Esophagus squamous epithelium (tissue), 5 donors: ENCODE results near the gene HP. TPM values are rescaled to one million over a fixed set of nuclear protein-coding genes. Genes with fewer than 3 reads are reported as not detected.
A peak's percentile ranks its signal among the peaks of the same experiment; 100 is the strongest.

ENCODE experiments used
- DNase-seq: peaks from one replicate; lab custom pipeline; 2025; lab: John Stamatoyannopoulos, UW
- H3K27ac ChIP-seq, 4 donors: fragments of 200-600 bp; sonication (generic); one replicate each; pipeline ENCODE4 v1.5.1; 2016 to 2019; ENCODE audit warnings: mild to moderate bottlenecking in 1 of 4
- H3K27me3 ChIP-seq, 4 donors: fragments of 200-600 bp; sonication (generic); 1 replicate in 3 of 4; 2 replicates in 1 of 4; pipeline versions ENCODE4 v1.5.1 to v1.6.0; 2017 to 2021; ENCODE audit warnings: antibody characterized with exemption in 1 of 4
- H3K36me3 ChIP-seq, 3 donors: fragments of 200-600 bp; sonication (generic); one replicate each; pipeline ENCODE4 v1.5.1; 2016 to 2019
- H3K4me1 ChIP-seq, 3 donors: fragments of 200-600 bp; sonication (generic); one replicate each; pipeline ENCODE4 v1.5.1; 2017 to 2019
- H3K4me3 ChIP-seq, 4 donors: fragments of 200-600 bp; sonication (generic); 1 replicate in 3 of 4; 2 replicates in 1 of 4; pipeline ENCODE4 v1.5.1; 2016 to 2019; ENCODE audit warnings: mild to moderate bottlenecking in 2 of 4, moderate library complexity in 1 of 4
- H3K9me3 ChIP-seq, 3 donors: fragments of 200-600 bp; sonication (generic); one replicate each; pipeline ENCODE4 v1.5.1; 2016 to 2019
- CTCF ChIP-seq, 6 experiments: fragments of 450-650 bp in 4 of 6; fragments of 200-600 bp in 2 of 6; sonication (generic) in 2 of 6; IDR thresholded peaks; one replicate each; pipeline ENCODE4 v1.5.1; 2016 to 2019; ENCODE audit warnings: antibody characterized with exemption in 6 of 6, mild to moderate bottlenecking in 4 of 6, moderate library complexity in 4 of 6
- POLR2A ChIP-seq, 4 donors: fragments of 450-650 bp; IDR thresholded peaks; one replicate each; pipeline ENCODE4 v1.6.1; 2017; ENCODE audit warnings: antibody characterized with exemption in 4 of 4, mild to moderate bottlenecking in 4 of 4, moderate library complexity in 3 of 4
- WGBS, 2 donors: methylation state at CpG; one replicate each; pipeline ENCODE4 v1.1.5; 2018; 5-methylcytosine and 5-hydroxymethylcytosine counted together
- intact Hi-C: fragments of 100-400 bp; cut with DNase I; formaldehyde crosslinking; loops from one replicate; pipeline ENCODE4 v1.15.0; 2022
- total RNA-seq, 4 donors: library from RNA; depleted of rRNA; stranded (reverse); fragments of >200 nt; gene quantifications; one replicate each; pipeline ENCODE4 v1.1.0, GENCODE V29; 2016
- donor health status: DM: yes; HTN: yes; CAD: no.

Gene HP
- total RNA-seq, 4 donors from 2014 or later: 1.0 to 2.9 TPM; not detected in 2

DNA sequence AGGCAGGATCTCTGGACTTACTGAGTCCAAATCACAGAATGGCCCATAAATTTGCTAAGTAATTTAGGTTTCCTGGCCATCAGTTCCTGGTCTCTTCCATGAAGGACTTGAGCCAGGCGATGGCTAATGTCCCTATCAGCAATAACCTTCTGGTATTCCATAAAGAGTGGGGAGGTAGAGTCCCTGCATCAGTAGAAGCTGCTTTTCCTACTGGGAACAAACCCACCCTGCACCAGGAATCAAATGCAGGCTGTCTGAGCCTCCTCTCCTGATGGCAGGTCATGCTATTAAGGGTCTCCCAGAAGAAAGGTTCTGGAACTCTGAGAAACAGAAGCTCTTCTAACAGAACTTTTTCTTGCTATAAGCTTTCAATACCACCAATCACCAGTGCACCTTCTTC is 7.3 kb downstream of the HP start:
- no peaks in the 10 kb centered on the region for H3K36me3 ChIP-seq
- H3K27ac ChIP-seq: no peak overlapping the region
- intact Hi-C loops: no loop called here
- no peak for TF ChIP-seq POLR2A (IDR thresholded peaks at IDR 0.05)
- no peak for TF ChIP-seq CTCF (IDR thresholded peaks at IDR 0.05)
- no peaks in the 10 kb centered on the region for H3K27me3 ChIP-seq
- 100% methylated on average over 1 of the region's 1 CpG for WGBS, 2 donors
- no peaks in the 10 kb centered on the region for H3K9me3 ChIP-seq
- no peaks in the 10 kb centered on the region for H3K4me1 ChIP-seq
- DNase-seq: no peak
- no peak overlapping the region for H3K4me3 ChIP-seq

- TF ChIP-seq CTCF (IDR thresholded peaks at IDR 0.05) (no peak), POLR2A (IDR thresholded peaks at IDR 0.05) (no peak)
- intact Hi-C loops: no loop called here
- 87 to 89% methylated on average over 8 to 9 of the region's 10 CpGs for WGBS, 2 donors
Measured at GRCh38 chr16:72064361-72064894, 10.1 kb downstream of the HP start.

DNA sequence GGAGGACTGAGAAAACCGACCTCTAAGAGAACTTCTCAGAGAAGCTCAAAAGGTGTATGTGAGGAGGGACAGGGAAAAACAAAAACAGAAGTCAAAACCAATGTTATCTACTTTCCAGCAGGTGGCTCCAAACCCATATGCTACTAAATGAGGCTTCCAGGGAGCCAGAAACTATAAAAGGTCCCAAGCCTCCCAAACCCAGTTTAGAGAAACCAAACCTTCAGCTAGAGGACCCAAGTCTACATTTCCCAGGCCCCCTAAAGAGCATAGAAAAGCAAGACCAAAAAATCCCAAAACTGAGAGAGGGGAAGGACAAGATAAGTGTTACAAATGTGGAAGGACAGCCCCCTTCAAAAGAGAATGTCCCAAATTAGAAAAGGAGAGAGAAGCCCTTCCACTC is 12.4 kb downstream of the HP start:
- Histone ChIP-seq H3K9me3 (no peaks in the 10 kb centered on the region), H3K36me3 (no peaks in the 10 kb centered on the region), H3K4me3 (no peak overlapping the region), H3K4me1 (peaks cover 0 to 16% (median 10%) of the 10 kb centered on the region in 3 donors), H3K27ac (no peak overlapping the region), H3K27me3 (no peaks in the 10 kb centered on the region)
- 0 to 10% methylated on average over 1 of the region's 1 CpG for WGBS, 2 donors
- no peak for DNase-seq
- intact Hi-C loops: no loop called here
- peak in 5 of 6 experiments; percentile 30 to 57 (median 44) for TF ChIP-seq CTCF (IDR thresholded peaks at IDR 0.05)
- TF ChIP-seq POLR2A (IDR thresholded peaks at IDR 0.05): no peak

More at GRCh38 chr16:72064361-72064894, 10.1 kb downstream of the HP start:
- DNase-seq: no peak
- no peaks in the 10 kb centered on the region for H3K9me3 ChIP-seq
- no peak overlapping the region for H3K4me3 ChIP-seq
- H3K36me3 ChIP-seq: no peaks in the 10 kb centered on the region
- no peaks in the 10 kb centered on the region for H3K27me3 ChIP-seq
- H3K4me1 ChIP-seq: peaks cover 0 to 13% (median 9%) of the 10 kb centered on the region in 3 donors
- H3K27ac ChIP-seq: no peak overlapping the region

DNA sequence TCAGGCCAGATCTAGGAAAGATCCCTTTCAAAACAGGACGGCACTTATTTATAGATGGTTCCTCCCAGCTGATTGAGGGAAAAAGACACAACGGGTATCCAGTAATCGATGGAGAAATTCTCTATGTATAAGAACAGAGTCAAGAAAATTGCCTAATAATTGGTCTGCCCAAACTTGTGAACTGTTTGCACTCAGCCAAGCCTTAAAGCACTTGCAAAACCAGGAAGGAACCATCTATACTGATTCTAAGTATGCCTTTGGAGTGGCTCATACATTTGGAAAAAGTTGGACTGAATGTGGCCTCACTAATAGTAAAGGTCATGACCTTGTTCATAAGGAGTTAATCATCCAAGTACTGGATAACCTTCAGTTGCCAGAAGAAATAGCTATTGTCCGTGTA is 14.6 kb downstream of the HP start:
- Histone ChIP-seq H3K36me3 (no peaks in the 10 kb centered on the region), H3K4me1 (peaks cover 0 to 16% (median 10%) of the 10 kb centered on the region in 3 donors), H3K27ac (peak overlapping the region in 2 of 4 donors; percentile 0 to 45), H3K9me3 (no peaks in the 10 kb centered on the region), H3K27me3 (no peaks in the 10 kb centered on the region), H3K4me3 (no peak overlapping the region)
- WGBS, 2 donors: 21 to 39% methylated on average over 4 of the region's 4 CpGs
- intact Hi-C loops: no loop called here
- TF ChIP-seq CTCF (IDR thresholded peaks at IDR 0.05): no peak
- no peak for TF ChIP-seq POLR2A (IDR thresholded peaks at IDR 0.05)
- DNase-seq: no peak

DNA sequence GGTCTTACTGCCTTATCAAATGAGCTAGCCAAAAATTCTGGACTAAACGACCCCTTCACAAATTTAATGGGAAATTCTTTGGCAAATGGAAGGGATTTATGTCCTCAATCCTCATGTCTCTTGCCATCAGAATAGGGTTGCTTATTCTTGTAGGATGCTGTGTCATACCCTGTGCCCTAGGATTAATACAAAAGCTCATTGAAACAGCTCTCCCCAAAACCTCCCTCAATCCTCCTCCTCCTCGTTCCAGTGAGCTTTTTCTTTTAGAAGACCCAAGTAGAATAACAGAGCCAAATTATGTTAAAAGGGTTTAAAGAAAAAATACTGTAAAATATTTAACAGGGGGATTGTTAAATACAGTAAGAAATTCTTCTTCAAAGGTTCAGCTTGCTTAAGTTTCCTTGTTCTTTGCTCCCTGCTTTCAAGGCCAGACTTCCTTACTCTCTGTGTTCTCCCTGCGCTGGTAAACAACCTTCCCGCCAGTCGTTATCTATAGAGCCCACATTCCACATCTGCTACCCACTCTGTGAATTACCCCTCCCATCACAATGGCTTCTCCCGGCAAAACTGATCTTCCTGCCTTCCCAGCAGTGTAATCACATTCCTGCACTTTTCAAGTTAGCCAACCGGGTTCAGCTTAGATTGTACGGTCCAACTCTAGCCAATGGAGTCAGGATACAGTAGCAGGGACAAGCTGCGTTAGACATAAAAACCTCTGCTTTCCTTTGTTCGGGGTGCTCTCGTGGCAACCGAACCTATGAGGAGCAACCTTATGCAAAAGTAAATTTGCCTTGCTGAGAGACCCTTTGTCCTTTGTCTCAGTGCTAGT is 18.4 kb downstream of the HP start:
- DNase-seq: no peak
- Histone ChIP-seq H3K4me1 (peaks cover 0 to 16% (median 10%) of the 10 kb centered on the region in 3 donors), H3K4me3 (no peak overlapping the region), H3K36me3 (peaks cover 0 to 3% (median 0%) of the 10 kb centered on the region in 3 donors), H3K9me3 (no peaks in the 10 kb centered on the region), H3K27ac (peak overlapping the region in 1 of 4 donors; percentile 29), H3K27me3 (no peaks in the 10 kb centered on the region)
- intact Hi-C loops: no loop called here
- TF ChIP-seq CTCF (IDR thresholded peaks at IDR 0.05): no peak
- no peak for TF ChIP-seq POLR2A (IDR thresholded peaks at IDR 0.05)
- WGBS, 2 donors: 67 to 73% methylated on average over 10 to 12 of the region's 12 CpGs
